H1 (cell line): ENCODE results near the gene ASTN2. TPM values are rescaled to one million over a fixed set of nuclear protein-coding genes. Genes with fewer than 3 reads are reported as not detected.

Experiments used
- KDM1A ChIP-seq: fragments of 200-600, 300-600 bp; sonication (generic); IDR thresholded peaks from 2 replicates; pipeline ENCODE4 v1.7.1; 2016; ENCODE audit warnings: mild to moderate bottlenecking, low read length, borderline replicate concordance
- POU5F1 ChIP-seq: IDR thresholded peaks from 2 replicates; pipeline ENCODE4 v1.6.1; 2011; ENCODE audit warnings: low read depth, mild to moderate bottlenecking, low read length, moderate library complexity
- SAP30 ChIP-seq: fragments of 300-600 bp; sonication (generic); IDR thresholded peaks from 2 replicates; pipeline ENCODE4 v1.7.1; 2012; ENCODE audit warnings: low read length, moderate library complexity, mild to moderate bottlenecking, inconsistent platforms; ENCODE audit not compliant: insufficient read depth, insufficient replicate concordance
- SUZ12 ChIP-seq: fragments of 200-600 bp; sonication (generic); IDR thresholded peaks from 2 replicates; pipeline ENCODE4 v1.6.1; 2012; ENCODE audit warnings: mild to moderate bottlenecking, inconsistent platforms, low read length, moderate library complexity, mixed read lengths
- TCF12 ChIP-seq: IDR thresholded peaks from 2 replicates; pipeline ENCODE4 v1.6.1; 2011; ENCODE audit warnings: low read depth, mild to moderate bottlenecking, low read length
- polyA plus RNA-seq, 7 experiments: library from polyadenylated mRNA; depleted of rRNA in 3 of 7; stranded (reverse) in 5 of 7; unstranded in 2 of 7; fragments of >200 nt in 5 of 7; fragments of 200-250 nt in 2 of 7; gene quantifications; 1 replicate in 5 of 7; 2 replicates in 1 of 7; 4 replicates in 1 of 7; pipeline versions ENCODE4 v1.2.1 to v1.2.3, GENCODE V29; 2011 to 2013; ENCODE audit warnings: missing spikeins in 2 of 7, mixed read lengths in 2 of 7
- total RNA-seq: library from RNA; stranded (reverse); fragmentation: NEBNext Ultra II Directional; extraction: Animal tissue kit (Norgen Biotek cat#: 25700); gene quantifications from 2 replicates; pipeline ENCODE4 v1.2.1, GENCODE V29; 2021
- TF ChIP-seq, protein P1 (sequence below): IDR thresholded peaks from 2 replicates; pipeline ENCODE4 v1.6.1; 2012; ENCODE audit warnings: inconsistent platforms

ASTN2 gene
- total and polyA plus RNA-seq, 2 of the 8 experiments (the other 6 are each of a cell fraction or from before 2014, with no cell fraction given) = 8.2 to 13.7 TPM

DNA sequence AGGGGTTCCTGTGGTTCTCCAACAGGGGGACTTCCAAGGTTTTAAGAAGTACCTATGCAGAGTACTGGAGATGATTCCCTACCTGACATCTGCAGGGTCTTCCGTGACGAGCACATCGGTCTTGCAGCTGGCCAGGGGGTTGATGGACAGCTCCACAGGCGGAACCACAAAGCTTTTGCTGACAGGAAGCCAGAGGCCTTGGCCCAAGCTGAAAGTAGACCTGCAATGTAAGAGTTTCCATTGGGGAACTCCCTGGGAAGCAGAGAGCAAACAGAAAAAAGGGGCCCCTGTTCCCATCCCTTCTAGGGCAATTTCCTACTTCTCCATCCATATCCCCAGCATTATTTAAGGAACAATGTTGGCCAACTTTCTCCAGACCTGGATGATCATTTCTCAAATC is 439.7 kb downstream of the ASTN2 start (continued):
- no peak for TF ChIP-seq SAP30
- no peak for TF ChIP-seq SUZ12
- TF ChIP-seq, protein P1, sequence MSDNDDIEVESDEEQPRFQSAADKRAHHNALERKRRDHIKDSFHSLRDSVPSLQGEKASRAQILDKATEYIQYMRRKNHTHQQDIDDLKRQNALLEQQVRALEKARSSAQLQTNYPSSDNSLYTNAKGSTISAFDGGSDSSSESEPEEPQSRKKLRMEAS = no peak
- TF ChIP-seq POU5F1 = no peak
- no peak for TF ChIP-seq TCF12
- no peak for TF ChIP-seq KDM1A
